Peyer's patch (tissue), 4 donors: Measurements from ENCODE around the gene B9D1. TPM values are rescaled to one million over a fixed set of nuclear protein-coding genes. Genes with fewer than 3 reads are reported as not detected.

Experiments
- DNase-seq, 3 donors: peaks; one replicate each; pipeline ENCODE4 v3.0.0-alpha.2; 2017 to 2019
- H3K27ac ChIP-seq, 4 donors: fragments of 200-600 bp; sonication (generic); one replicate each; pipeline ENCODE4 v1.5.1; 2016 to 2019
- H3K27me3 ChIP-seq, 2 donors: fragments of 200-600 bp; sonication (generic); one replicate each; pipeline ENCODE4 v1.5.1; 2019
- H3K36me3 ChIP-seq, 3 donors: fragments of 200-600 bp; sonication (generic); one replicate each; pipeline ENCODE4 v1.5.1; 2016 to 2019
- H3K4me1 ChIP-seq, 4 donors: fragments of 200-600 bp; sonication (generic); one replicate each; pipeline ENCODE4 v1.5.1; 2016 to 2019
- H3K4me3 ChIP-seq, 4 donors: fragments of 200-600 bp; sonication (generic); 1 replicate in 3 of 4; 2 replicates in 1 of 4; pipeline ENCODE4 v1.5.1; 2016 to 2019; ENCODE audit warnings: mild to moderate bottlenecking in 1 of 4
- H3K9me3 ChIP-seq, 4 donors: fragments of 200-600 bp; sonication (generic); one replicate each; pipeline ENCODE4 v1.5.1; 2016 to 2019; ENCODE audit warnings: mild to moderate bottlenecking in 1 of 4
- POLR2A ChIP-seq, 2 donors: fragments of 450-650 bp; IDR thresholded peaks; one replicate each; pipeline ENCODE4 v1.5.1; 2017; ENCODE audit warnings: antibody characterized with exemption in 2 of 2, mild to moderate bottlenecking in 2 of 2, moderate library complexity in 2 of 2
- total RNA-seq, 4 donors: library from RNA; depleted of rRNA; stranded (reverse); fragments of >200 nt; gene quantifications; one replicate each; pipeline ENCODE4 v1.1.0, GENCODE V29; 2016
- TF ChIP-seq, protein P1 (sequence below), 6 experiments: fragments of 450-650 bp in 4 of 6; fragments of 200-600 bp in 2 of 6; sonication (generic) in 1 of 6; IDR thresholded peaks; one replicate each; pipeline ENCODE4 v1.5.1; 2017 to 2019; ENCODE audit warnings: antibody characterized with exemption in 6 of 6, mild to moderate bottlenecking in 3 of 6, moderate library complexity in 1 of 6

Gene B9D1
- total RNA-seq, 4 donors from 2014 or later: 4.5 to 15.7 (median 5.6) TPM; not detected in 1

- DNase-seq: no peak
- H3K4me1 ChIP-seq: peaks cover 0 to 8% (median 3%) of the 10 kb centered on the region in 4 donors
- H3K36me3 ChIP-seq: peaks cover 0 to 23% (median 0%) of the 10 kb centered on the region in 3 donors
- no peak overlapping the region for H3K27ac ChIP-seq
- H3K9me3 ChIP-seq: no peaks in the 10 kb centered on the region
- no peak for TF ChIP-seq POLR2A (IDR thresholded peaks at IDR 0.05)
- TF ChIP-seq, protein P1, sequence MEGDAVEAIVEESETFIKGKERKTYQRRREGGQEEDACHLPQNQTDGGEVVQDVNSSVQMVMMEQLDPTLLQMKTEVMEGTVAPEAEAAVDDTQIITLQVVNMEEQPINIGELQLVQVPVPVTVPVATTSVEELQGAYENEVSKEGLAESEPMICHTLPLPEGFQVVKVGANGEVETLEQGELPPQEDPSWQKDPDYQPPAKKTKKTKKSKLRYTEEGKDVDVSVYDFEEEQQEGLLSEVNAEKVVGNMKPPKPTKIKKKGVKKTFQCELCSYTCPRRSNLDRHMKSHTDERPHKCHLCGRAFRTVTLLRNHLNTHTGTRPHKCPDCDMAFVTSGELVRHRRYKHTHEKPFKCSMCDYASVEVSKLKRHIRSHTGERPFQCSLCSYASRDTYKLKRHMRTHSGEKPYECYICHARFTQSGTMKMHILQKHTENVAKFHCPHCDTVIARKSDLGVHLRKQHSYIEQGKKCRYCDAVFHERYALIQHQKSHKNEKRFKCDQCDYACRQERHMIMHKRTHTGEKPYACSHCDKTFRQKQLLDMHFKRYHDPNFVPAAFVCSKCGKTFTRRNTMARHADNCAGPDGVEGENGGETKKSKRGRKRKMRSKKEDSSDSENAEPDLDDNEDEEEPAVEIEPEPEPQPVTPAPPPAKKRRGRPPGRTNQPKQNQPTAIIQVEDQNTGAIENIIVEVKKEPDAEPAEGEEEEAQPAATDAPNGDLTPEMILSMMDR (IDR thresholded peaks at IDR 0.05): no peak
- no peak overlapping the region for H3K4me3 ChIP-seq
- H3K27me3 ChIP-seq: no peaks in the 10 kb centered on the region
Observed at GRCh38 chr17:19313066-19313745, 49.3 kb downstream of the B9D1 start.

DNA sequence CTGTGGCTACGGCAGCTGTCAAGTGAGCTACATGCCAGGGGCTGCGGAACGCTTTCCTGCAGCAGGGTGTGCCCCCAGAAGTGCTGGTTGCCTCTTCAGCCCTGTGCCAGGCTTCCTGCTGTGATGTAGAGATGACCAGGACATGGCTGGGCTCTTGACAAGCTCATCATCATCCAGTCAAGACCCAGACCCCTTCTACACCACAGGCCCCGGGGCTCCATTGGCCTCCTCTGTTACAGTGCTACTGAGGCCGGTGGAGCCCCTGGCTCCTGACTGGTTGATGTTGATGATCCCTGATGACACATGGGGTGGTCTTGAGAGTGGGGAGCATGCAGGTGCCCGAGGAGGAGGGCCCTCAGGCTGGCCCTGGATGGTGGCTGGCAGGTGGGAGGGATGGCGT is 50.1 kb downstream of the B9D1 start:
- H3K36me3 ChIP-seq: peaks cover 0 to 23% (median 0%) of the 10 kb centered on the region in 3 donors
- DNase-seq: no peak
- peaks cover 0 to 5% (median 4%) of the 10 kb centered on the region in 4 donors for H3K4me1 ChIP-seq
- no peaks in the 10 kb centered on the region for H3K9me3 ChIP-seq
- no peak overlapping the region for H3K4me3 ChIP-seq
- TF ChIP-seq, protein P1 (IDR thresholded peaks at IDR 0.05): no peak
- TF ChIP-seq POLR2A (IDR thresholded peaks at IDR 0.05): no peak
- no peaks in the 10 kb centered on the region for H3K27me3 ChIP-seq
- H3K27ac ChIP-seq: no peak overlapping the region

DNA sequence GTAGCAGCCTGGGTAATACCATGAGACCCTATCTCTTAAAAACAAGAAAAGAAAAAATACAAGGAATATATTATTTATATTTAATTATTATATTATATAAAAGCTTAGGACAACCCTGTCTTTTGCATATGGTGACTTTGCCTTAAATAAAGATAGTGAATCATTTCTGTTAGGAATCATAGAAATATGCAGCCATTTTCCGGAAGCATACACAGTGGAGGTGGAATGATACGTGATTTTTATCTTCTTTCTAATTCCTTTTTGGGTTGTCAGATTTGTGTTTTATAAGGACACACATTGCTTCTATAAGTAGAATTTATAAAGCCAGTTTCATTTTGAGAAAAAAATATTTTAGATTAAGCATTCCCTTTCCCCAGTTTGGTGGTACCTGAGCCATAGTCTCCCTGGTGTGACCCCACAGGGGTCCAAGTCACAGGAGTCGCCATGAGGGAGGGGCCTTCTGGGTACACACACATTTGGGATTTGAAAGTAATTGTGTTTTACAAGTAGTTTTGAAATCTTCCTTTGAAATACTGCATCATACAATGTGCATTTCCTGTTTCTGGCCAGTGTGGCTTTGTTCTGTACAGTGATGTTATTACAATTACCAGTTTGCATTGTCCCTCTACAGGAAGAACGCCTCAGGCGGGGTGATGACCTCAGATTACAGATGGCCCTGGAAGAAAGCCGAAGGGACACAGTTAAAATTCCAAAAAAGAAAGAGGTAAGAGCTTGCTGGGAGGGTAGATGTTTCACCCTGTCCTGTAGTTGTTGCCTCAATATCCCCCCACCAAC is 50.9 kb downstream of the B9D1 start:
- Histone ChIP-seq H3K27me3 (no peaks in the 10 kb centered on the region), H3K36me3 (peaks cover 0 to 23% (median 0%) of the 10 kb centered on the region in 3 donors), H3K9me3 (no peaks in the 10 kb centered on the region), H3K27ac (no peak overlapping the region), H3K4me1 (peaks cover 0 to 6% (median 2%) of the 10 kb centered on the region in 4 donors), H3K4me3 (no peak overlapping the region)
- TF ChIP-seq POLR2A (IDR thresholded peaks at IDR 0.05): no peak
- TF ChIP-seq, protein P1 (IDR thresholded peaks at IDR 0.05): no peak
- no peak for DNase-seq

DNA sequence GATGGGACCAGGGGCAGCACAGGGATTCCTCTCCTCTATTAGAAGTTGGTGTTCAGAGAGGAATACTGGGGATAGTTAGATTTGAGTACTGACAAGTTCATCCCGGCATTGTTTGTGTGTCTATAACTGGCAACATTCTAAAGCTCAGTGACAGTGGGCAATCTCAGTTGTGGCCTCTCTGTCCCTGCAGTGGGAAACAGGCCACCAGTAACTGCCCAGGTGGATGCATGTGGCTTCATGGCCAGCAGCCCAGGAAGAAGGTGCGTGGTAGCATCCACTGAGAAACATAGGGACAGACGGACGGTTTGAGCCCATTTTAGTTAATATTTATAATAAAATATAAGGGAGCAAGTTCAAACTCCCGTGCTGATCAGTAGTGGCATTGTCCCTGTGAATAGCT is 51.5 kb downstream of the B9D1 start:
- no peaks in the 10 kb centered on the region for H3K27me3 ChIP-seq
- peaks cover 0 to 23% (median 0%) of the 10 kb centered on the region in 3 donors for H3K36me3 ChIP-seq
- peaks cover 0 to 12% (median 8%) of the 10 kb centered on the region in 4 donors for H3K4me1 ChIP-seq
- no peak for TF ChIP-seq POLR2A (IDR thresholded peaks at IDR 0.05)
- TF ChIP-seq, protein P1 (IDR thresholded peaks at IDR 0.05): no peak
- H3K27ac ChIP-seq: no peak overlapping the region
- no peaks in the 10 kb centered on the region for H3K9me3 ChIP-seq
- no peak for DNase-seq
- H3K4me3 ChIP-seq: no peak overlapping the region

- H3K9me3 ChIP-seq: no peaks in the 10 kb centered on the region
- H3K27me3 ChIP-seq: no peaks in the 10 kb centered on the region
- no peak for DNase-seq
- peaks cover 0 to 23% (median 0%) of the 10 kb centered on the region in 3 donors for H3K36me3 ChIP-seq
- no peak for TF ChIP-seq POLR2A (IDR thresholded peaks at IDR 0.05)
- TF ChIP-seq, protein P1 (IDR thresholded peaks at IDR 0.05): no peak
- no peak overlapping the region for H3K27ac ChIP-seq
- H3K4me1 ChIP-seq: peaks cover 0 to 19% (median 14%) of the 10 kb centered on the region in 4 donors
- H3K4me3 ChIP-seq: no peak overlapping the region
Observed at GRCh38 chr17:19310151-19310550, 52.4 kb downstream of the B9D1 start.
